Fibroblast of skin of back (primary cell): ENCODE measurements around the gene PABPC1L.

ENCODE experiments used
- DNase-seq: peaks from one replicate; pipeline ENCODE4 v3.0.0-alpha.2; 2013

PABPC1L gene

GRCh38 chr20:44945261-44945660 lies 35.4 kb downstream of the PABPC1L start:
- DNase-seq = no peak

GRCh38 chr20:44946271-44946852 lies 36.5 kb downstream of the PABPC1L start:
- DNase-seq = no peak

- no peak for DNase-seq
Measured at GRCh38 chr20:44948107-44948506, 38.2 kb downstream of the PABPC1L start.

- DNase-seq = no peak
Measured at GRCh38 chr20:44948513-44948912, 38.7 kb downstream of the PABPC1L start.

- DNase-seq = no peak
Measured at GRCh38 chr20:44950368-44950767, 40.5 kb downstream of the PABPC1L start.

- no peak for DNase-seq
Measured at GRCh38 chr20:44952731-44953130, 42.9 kb downstream of the PABPC1L start.

- DNase-seq = no peak
Measured at GRCh38 chr20:44954211-44954610, 44.4 kb downstream of the PABPC1L start.

GRCh38 chr20:44955270-44955669 lies 45.4 kb downstream of the PABPC1L start:
- no peak for DNase-seq

- DNase-seq = no peak
Measured at GRCh38 chr20:44956410-44956809, 46.5 kb downstream of the PABPC1L start.

GRCh38 chr20:44958276-44958675 lies 48.4 kb downstream of the PABPC1L start:
- DNase-seq = no peak

- DNase-seq = no peak
Measured at GRCh38 chr20:44959082-44959637, 49.3 kb downstream of the PABPC1L start.

GRCh38 chr20:44959638-44960102 lies 49.8 kb downstream of the PABPC1L start:
- DNase-seq = peak; percentile 67

GRCh38 chr20:44960103-44960852 lies 50.4 kb downstream of the PABPC1L start, which contains the start of gene TOMM34:
Gene TOMM34 (minus strand): TSS chr20:44960397. CDS start chr20:44960333, 64 bp downstream.
- DNase-seq = peak; percentile 91

GRCh38 chr20:44961011-44961869 lies 51.4 kb downstream of the PABPC1L start:
- peak; percentile 30 for DNase-seq

- peak; percentile 48 for DNase-seq
Measured at GRCh38 chr20:44961870-44962267, 52.0 kb downstream of the PABPC1L start.

GRCh38 chr20:44962483-44962882 lies 52.6 kb downstream of the PABPC1L start:
- no peak for DNase-seq

GRCh38 chr20:44963325-44964215 lies 53.7 kb downstream of the PABPC1L start:
- DNase-seq = no peak

GRCh38 chr20:44965651-44966029 lies 55.8 kb downstream of the PABPC1L start:
- DNase-seq = no peak

- DNase-seq = peak; percentile 92
Measured at GRCh38 chr20:44966030-44966961, 56.4 kb downstream of the PABPC1L start, which contains the start of gene STK4. Gene STK4 (plus strand): TSS chr20:44966512. CDS start chr20:44966569, 57 bp downstream.

GRCh38 chr20:44967207-44967807 lies 57.4 kb downstream of the PABPC1L start:
- no peak for DNase-seq
